GM04504 (cell line): ENCODE data around the gene CACNA1E.

ENCODE experiments used
- DNase-seq: peaks from one replicate; pipeline ENCODE4 v3.0.0-alpha.2; 2012; ENCODE audit warnings: low read depth

CACNA1E gene

GRCh38 chr1:181583598-181583997 lies 100.3 kb downstream of the CACNA1E start:
- no peak for DNase-seq

GRCh38 chr1:181587870-181588438 lies 104.6 kb downstream of the CACNA1E start:
- no peak for DNase-seq

- no peak for DNase-seq
Observed at GRCh38 chr1:181588631-181589030, 105.3 kb downstream of the CACNA1E start.

GRCh38 chr1:181592255-181592859 lies 109.0 kb downstream of the CACNA1E start:
- DNase-seq = no peak

- DNase-seq = no peak
Observed at GRCh38 chr1:181593042-181593441, 109.7 kb downstream of the CACNA1E start.

GRCh38 chr1:181594553-181594952 lies 111.2 kb downstream of the CACNA1E start:
- no peak for DNase-seq

GRCh38 chr1:181595234-181595633 lies 111.9 kb downstream of the CACNA1E start:
- DNase-seq = no peak

GRCh38 chr1:181601186-181601950 lies 118.1 kb downstream of the CACNA1E start:
- no peak for DNase-seq

GRCh38 chr1:181603735-181604410 lies 120.6 kb downstream of the CACNA1E start:
- no peak for DNase-seq

GRCh38 chr1:181604482-181605249 lies 121.3 kb downstream of the CACNA1E start:
- DNase-seq = no peak

- no peak for DNase-seq
Observed at GRCh38 chr1:181607524-181607923, 124.2 kb downstream of the CACNA1E start.

GRCh38 chr1:181608386-181608785 lies 125.1 kb downstream of the CACNA1E start:
- DNase-seq = no peak

GRCh38 chr1:181608948-181609347 lies 125.6 kb downstream of the CACNA1E start:
- DNase-seq = no peak

- no peak for DNase-seq
Observed at GRCh38 chr1:181612100-181612499, 128.8 kb downstream of the CACNA1E start.

- DNase-seq = no peak
Observed at GRCh38 chr1:181618559-181618958, 135.2 kb downstream of the CACNA1E start.

GRCh38 chr1:181620183-181620582 lies 136.9 kb downstream of the CACNA1E start:
- DNase-seq = no peak

- DNase-seq = no peak
Observed at GRCh38 chr1:181623850-181624249, 140.5 kb downstream of the CACNA1E start.

- DNase-seq = no peak
Observed at GRCh38 chr1:181626279-181626938, 143.1 kb downstream of the CACNA1E start.

GRCh38 chr1:181630398-181630797 lies 147.1 kb downstream of the CACNA1E start:
- no peak for DNase-seq

GRCh38 chr1:181630838-181631237 lies 147.5 kb downstream of the CACNA1E start:
- DNase-seq = no peak

GRCh38 chr1:181632492-181632891 lies 149.2 kb downstream of the CACNA1E start:
- DNase-seq = no peak

GRCh38 chr1:181632960-181633359 lies 149.6 kb downstream of the CACNA1E start:
- DNase-seq = no peak
